GM19455 (cell line): Measurements from ENCODE around the gene TCOF1.
A peak's percentile ranks its signal among the peaks of the same experiment; 100 is the strongest.

ENCODE experiments used
- ATAC-seq: cut with Tn5 transposase; IDR thresholded peaks from one replicate; pipeline ENCODE4 v1.9.1; 2021; ENCODE audit not compliant: unreplicated experiment

The TCOF1 gene, protein sequence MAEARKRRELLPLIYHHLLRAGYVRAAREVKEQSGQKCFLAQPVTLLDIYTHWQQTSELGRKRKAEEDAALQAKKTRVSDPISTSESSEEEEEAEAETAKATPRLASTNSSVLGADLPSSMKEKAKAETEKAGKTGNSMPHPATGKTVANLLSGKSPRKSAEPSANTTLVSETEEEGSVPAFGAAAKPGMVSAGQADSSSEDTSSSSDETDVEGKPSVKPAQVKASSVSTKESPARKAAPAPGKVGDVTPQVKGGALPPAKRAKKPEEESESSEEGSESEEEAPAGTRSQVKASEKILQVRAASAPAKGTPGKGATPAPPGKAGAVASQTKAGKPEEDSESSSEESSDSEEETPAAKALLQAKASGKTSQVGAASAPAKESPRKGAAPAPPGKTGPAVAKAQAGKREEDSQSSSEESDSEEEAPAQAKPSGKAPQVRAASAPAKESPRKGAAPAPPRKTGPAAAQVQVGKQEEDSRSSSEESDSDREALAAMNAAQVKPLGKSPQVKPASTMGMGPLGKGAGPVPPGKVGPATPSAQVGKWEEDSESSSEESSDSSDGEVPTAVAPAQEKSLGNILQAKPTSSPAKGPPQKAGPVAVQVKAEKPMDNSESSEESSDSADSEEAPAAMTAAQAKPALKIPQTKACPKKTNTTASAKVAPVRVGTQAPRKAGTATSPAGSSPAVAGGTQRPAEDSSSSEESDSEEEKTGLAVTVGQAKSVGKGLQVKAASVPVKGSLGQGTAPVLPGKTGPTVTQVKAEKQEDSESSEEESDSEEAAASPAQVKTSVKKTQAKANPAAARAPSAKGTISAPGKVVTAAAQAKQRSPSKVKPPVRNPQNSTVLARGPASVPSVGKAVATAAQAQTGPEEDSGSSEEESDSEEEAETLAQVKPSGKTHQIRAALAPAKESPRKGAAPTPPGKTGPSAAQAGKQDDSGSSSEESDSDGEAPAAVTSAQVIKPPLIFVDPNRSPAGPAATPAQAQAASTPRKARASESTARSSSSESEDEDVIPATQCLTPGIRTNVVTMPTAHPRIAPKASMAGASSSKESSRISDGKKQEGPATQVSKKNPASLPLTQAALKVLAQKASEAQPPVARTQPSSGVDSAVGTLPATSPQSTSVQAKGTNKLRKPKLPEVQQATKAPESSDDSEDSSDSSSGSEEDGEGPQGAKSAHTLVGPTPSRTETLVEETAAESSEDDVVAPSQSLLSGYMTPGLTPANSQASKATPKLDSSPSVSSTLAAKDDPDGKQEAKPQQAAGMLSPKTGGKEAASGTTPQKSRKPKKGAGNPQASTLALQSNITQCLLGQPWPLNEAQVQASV (N-terminal part only)

DNA sequence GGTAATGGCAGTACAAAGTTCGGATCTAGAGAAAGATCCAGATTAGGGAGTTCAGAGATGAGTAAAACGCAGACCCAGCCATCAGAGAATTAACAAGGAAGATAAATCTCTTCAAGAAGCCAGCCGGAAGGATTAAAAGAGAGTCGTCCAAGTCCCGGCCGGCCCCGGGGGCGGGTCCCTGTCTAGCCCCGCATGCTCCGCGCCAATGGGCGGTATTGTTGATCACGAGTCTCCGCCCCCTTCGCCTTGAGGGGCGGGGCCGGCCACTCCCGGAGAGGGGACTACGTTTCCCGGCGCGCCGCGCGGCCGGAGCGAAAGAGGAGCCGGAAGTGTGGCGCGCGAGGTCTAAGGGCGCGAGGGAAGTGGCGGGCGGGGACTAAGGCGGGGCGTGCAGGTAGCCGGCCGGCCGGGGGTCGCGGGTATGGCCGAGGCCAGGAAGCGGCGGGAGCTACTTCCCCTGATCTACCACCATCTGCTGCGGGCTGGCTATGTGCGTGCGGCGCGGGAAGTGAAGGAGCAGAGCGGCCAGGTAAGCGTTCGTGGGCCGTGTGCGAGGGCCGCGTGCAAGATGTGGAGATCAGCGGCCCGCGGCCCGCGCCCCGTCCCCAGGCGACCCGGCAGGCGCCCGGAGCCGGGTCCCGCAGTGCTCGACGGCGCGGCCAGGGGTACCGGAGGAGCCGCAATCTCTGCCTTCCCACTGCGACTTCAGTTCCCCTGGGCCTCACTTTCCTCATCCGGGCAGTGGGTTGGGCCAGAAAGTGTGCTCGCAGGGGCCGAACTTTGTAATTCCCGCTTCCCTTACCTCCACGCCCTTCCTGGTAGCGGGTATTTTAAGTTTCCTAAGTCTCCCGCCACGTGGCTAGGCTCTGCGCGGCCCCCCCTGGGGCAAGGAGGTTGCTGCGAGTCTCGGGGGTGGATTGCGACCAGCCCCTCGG is at the start of gene TCOF1:
TSS of gene TCOF1 (plus strand) at position 372 of the 935 bp plus-strand sequence. CDS start at position 422, 50 bp downstream.
- peak; percentile 94 for ATAC-seq

DNA sequence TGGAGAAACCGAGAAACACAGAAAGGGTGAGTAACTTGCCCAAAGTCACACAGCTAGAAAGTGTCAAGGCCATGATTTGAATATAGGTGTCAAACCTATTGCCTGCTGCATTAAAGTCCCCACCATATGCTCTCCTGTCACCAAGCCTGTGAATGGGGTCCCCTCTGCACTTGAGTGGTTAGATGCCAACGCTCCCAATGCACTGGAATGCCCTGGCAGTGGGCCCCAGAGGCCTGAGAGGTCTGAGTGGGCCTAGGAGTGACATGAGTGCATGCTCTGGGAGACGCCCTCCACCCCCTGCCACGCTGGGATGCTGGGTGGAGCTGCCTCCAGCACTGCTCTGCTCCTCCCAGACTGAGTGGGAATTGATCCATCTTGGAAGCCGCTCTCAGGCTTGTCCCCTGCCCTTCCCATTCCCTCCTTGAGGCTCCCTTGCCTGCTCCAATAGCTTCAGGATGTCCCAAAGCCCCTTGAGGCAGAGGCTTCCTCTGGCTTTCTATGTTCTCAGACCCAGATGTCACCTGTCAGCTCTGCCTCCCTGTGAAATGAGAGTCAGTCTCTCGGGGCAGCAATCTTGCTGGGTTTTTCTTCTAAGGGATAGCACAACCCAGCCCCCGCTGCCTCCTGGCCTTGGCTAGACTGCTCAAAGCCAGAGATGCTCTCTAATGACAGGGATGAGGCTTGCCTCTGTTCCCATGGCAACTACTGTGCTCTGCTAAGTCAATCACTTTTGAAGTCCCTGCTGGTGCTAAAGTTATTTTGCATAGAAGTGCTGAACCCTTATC is 48.2 kb upstream of the TCOF1 start:
- no peak for ATAC-seq

DNA sequence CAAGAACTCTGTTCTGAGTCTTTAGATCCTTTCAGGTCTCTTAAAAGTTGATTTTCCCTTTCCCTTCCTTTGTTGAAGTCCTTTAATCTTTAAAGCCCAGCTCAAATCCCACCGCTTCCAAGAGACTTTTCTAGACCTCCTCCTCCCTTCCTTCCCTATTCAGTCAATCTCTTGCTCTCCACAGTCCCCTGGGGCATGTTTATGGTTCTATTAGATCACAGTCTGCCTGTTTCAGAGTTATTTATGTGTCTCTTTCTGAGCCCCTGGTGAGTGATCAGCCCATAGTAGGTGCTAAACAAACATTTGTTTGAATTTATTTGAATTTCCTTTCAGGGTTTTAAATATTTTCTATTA is 47.6 kb upstream of the TCOF1 start:
- no peak for ATAC-seq

DNA sequence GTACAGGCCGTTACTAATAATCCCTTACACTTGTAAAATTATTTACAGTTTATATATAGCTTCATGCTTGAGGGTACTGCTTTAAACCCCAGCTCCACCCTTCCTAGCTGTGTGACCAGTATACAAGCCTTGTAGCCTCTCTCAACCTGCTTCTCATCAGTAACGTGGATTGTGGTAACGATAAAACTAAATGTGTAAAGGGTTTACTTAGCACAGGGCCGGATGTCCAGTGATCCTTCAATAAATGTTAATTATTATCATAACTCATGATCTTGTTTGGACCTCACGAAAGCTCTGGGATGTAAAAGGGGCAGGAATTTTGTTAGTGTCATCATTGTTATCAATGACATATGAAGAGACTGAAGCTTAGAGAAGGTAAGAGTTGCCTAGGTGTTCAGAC is 47.3 kb upstream of the TCOF1 start:
- no peak for ATAC-seq

DNA sequence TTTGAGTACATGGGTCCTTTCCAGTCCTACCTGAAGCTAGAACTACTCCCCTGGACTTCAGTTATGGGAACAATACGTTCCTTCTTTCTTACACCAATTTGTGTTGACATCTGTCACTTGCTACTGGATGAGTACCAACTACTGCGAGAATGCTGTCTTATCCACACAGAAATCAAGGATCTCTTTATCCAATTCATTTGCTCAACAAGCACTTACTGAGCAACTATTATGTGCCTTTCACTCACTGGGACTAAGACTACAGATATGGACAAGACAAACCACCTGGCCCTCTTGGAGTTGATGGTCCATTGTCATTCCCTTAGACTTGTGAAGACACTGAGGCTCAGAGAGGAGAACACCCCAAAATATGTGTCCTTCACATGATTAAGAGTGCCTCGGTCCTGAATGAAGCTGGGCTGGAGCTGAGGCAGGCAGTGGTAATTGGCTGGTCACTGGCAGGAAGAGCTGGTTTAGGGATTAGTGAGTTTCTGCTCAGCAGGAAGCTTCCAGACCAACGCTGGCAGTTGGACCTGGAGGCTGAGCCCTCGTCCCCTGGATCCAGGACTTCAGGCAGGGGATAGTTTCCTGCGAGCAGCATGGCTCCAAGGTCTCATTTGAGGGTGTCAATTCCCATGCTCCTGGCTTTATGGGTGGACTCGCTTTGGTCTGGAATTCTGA is 46.3 kb upstream of the TCOF1 start:
- ATAC-seq = no peak

DNA sequence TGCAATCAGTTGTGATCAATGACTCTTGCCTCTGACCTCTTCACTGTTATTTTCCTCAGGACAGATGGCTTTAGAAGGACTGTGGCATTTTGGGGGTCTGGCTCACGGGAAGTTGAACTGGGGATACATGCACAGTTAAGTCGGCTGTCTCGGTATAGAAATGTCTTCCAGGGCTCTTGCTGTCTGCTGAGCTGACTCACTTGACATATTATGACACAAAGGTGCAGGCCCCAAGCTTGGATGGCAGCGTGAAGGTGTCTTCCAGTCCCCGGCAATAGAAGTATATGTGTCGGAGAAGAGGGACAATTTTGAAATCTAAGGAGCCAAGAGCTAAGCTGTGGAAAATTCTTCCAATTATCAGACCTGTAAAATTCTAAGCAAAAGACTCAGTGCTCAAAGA is 45.0 kb upstream of the TCOF1 start:
- ATAC-seq = no peak

DNA sequence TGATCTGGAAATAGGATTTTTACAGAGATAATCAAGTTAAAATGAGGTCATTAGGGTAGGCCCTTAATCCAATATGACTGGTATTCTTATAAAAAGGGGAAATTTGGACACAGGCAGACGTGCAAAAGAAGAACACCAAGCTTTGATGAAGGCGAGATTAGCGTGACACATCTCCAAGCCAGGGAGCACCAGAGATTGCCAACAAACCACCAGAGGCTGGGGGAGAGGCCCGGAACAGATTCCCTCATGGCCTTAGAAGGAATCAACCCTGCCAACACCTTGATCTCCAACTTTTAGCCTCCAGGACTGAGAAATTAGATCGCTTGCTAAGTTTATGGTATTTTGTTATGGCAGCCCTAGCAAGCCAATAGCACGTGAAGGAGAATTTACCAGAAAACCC is 44.0 kb upstream of the TCOF1 start:
- no peak for ATAC-seq

DNA sequence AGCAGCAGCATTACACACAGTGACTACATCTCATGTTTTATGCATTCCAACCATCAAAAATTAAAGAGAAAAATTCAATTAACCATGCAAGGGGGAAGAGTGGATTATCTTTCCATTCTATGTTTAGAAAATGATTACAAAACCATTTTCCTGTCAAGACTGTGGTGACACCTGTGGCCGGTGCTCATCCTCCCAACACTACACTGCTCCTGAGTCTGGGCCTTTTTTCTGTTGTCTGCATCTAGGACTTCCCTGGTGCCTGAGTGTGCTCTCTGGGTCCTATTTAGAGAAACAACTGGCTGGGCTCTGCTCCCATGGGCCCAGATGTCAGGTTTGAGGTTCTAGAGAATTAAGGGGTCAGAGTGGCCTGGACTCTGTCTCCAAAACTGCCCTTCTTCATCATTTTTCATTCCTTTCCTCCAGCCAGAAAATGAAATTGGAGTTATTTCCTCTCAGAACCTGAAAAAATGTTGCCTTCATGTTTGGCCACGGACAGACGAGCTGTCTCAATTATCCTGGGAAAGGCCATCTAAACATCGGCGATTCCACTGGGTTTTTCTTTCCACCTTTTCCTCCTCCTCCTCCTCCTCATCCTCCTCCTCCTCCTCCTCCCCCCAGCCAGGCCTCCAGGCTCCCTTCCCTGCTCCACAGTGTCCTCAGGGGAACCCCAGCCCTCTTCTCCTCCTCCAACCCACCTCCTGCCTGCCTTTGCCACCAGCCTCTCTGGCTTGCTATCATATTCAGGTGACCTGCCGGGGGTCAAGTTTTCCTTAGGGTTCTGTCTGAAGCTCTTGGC is 43.4 kb upstream of the TCOF1 start:
- ATAC-seq = no peak

DNA sequence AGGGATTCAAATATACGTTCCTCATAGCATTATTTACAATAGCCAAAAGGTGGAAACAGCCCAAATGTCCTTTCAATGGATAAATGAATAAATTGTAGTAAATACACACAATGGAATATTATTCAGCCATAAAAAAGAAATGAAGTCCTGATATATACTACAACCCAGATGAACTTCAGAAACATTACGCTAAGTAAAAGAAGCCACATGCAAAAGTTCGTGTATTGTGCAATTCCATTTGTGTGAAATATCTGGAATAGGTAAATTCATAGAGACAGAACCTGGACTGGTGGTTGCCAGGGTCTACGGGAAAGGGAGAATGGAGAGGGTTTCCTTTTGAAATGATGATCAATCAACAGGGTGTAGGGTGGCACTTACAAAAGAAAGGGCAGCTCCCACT is 42.3 kb upstream of the TCOF1 start:
- no peak for ATAC-seq

DNA sequence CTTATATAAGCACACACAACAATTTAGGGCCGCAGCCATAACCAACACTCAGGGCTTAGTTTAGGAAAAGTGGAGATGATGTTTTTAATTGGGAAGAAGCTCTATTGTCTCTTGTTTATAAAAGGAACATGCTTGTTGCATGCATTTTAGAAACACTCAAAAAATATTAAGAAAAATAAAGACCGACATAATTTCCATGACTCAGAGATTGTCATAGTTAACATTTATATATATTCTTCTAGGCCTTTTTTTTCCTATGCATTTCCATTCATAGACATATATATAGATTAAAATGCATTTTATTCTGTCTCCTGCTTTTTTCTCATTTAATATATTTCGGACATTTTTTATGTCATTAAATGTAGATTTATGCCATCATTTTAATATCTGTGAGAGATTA is 41.2 kb upstream of the TCOF1 start:
- ATAC-seq = no peak

DNA sequence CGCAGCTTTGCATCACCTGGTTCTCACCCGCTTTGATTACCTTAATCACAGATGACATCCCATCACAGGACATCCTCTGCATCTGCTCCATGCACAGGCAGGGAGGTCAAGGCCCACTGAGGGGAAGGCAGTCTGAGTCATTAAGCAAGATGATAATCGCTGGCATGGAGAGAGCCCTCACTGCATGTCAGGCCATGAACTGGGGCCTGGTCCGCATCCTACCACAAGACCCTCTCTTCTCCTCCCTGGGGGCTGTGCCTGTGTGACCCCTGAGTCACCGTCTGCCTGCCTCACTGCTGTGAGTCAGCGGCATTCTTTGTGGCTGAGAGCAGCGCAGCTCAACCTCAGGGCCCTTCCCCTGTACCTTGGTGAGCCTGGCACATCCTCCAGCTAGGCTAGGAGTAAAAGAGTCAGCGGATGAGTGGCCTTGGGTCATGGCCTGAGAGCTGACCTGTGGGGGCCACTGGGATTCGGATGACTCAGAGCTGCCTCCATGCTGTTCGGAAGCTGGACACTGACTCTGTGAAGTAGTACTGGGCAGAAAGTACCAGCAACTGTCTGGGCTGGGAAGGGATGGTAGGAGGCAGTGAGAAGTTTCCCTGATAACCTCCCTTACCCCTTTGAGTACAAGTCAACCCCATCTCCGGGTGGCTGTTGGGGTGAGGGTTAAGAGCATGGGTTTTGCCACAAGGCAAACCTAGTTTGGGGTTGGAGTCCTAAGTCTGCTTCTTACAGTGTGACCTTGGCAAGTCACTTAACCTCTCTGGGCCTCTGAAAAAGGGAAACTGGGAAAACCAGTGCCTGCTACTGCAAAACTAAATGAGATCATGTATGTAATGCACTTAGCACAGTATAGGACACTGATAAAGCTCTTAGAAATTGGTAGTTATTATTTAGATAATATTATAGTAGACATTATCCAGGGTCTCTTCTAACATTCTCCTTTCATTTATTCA is 40.2 kb upstream of the TCOF1 start:
- no peak for ATAC-seq

DNA sequence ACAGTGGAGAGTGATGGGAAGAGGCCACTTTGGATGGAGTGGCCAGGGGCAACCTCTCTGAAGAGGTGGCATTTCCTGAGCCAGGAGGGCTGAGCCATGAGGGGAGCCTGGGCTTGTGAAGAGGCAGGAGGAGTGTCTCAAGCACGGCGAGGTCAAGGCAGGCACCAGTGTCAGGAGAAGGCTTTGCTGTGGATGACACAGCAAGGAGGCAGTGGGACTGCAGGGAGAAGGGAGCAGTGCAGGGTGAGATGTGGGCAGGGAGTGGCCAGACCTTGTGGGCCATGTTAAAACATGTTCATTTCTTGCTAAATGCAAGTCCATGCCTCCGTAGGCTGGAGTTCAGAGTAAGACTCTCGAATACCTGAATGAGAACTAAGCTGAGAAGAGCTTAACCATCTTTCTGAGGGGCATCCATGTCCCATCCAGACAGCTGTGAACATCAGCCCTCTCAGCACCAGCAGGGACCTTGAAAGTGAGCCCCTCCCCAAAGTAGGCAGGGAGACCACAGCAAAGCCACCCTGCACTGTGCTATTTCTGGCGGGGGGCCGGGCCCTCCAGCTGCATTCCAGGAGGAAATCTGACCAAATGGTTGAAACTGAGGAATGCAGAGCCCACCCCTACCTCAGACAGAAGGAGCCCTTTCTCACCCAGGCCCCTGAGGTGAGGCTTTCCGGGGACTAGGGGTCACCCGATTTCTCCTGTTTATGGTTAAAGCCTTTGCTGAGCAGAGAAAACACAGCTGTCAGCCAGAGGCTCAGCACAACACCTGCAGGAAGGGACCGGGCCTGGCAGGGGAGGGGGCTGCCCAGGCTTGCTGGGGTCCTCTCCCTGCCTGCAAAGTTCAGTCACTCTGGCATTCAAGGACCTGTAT is 38.6 kb upstream of the TCOF1 start:
- no peak for ATAC-seq

DNA sequence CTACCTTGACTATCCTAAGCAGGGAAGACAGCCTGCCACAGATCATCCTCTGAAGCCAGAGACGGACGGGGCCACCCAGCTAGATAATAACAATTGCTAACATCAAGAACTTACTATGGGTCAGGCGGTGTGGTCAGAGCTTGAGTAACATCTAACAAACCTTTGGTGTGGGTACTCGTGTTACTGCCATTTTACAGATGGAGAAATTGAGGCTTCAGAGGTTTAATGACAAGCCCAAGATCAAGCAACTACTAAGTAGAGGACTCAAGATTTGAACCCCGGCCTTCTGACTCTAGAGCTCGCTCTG is 38.1 kb upstream of the TCOF1 start:
- ATAC-seq = no peak

DNA sequence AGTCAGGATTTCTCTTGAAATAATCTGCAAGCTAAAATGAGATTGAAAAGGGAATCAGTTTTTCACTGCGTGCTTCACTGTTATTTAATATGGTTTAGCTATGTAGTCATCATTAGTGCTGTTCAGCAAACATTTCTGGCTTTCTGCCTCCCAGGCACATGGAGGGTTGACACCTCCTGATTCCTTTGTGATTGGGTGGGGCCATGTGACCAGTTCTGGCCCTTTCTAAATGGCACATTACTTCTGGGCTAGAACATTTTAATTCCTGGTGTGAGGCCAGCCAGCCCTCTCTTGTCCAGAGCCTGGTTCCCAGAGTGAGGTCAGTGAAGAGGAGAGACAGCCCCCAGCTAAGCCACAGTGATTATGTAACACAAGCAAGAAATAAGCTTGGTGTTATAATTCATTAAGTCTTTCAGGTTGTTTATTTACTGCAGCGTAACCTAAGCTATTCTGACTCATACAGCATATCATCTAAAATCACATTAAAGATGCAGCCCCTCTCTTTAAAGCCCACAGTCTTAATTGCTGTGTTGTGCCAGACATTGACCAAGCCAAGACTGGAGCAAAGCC is 37.4 kb upstream of the TCOF1 start:
- no peak for ATAC-seq

DNA sequence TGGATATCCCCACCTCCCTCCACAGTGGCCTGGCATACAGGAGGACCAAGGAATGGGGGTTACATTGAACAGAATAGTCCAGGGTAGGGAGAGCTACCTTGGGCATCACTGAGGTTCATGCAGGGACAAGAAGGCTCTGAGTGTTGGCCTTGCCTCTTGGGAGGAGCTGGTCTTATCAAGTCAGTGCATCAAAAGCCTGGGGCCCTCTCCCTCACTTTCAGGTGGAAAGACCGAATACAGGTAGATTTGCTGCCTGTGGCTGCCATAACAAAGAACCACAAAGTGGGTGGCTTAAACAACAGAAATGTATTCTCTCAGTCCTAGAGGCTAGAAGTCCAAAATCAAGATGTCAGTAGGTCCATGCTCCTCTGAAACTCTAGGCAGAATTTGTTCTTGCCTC is 36.3 kb upstream of the TCOF1 start:
- ATAC-seq = no peak

DNA sequence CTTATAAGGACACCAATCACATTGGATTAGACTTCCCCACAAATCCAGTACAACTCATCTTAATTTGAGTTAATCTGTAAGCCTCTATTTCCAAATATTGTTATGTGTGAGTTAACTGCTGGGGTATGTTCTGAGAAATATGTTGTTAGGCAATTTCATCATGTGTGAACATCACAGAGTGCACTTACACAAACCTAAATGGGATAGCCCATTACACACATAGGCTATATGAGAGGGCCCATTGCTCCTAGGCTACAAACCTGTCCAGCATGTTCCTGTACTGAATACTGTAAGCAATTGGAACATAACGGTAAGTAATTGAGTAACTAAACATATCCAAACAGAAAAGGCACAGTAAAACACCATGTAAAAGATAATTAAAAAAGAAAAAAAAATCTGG is 35.7 kb upstream of the TCOF1 start:
- ATAC-seq = no peak
